ENCODE data around the gene KCNAB1.

The KCNAB1 gene

DNA sequence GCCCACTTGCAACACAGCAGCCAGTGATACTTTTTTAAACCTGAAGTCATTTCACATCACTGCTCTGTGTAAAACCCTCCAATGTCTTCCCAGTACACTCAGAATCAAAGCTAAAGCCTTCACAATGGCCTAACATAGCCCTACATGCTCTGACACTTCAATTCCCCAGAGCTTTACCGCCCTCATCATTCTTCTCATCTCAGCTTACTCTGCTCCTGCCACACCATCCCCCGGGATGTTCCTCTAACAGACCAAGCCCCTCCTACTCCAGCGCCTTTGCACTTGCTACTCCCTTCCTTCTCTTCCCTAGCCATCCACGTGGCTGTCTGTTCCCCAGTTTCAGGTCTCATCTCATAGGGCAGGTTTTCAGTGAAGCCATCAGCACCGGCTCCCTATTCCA lies 240.6 kb downstream of the KCNAB1 start:
- DNase-seq (ENCODE audit: low read depth, low spot score), result no peak

DNA sequence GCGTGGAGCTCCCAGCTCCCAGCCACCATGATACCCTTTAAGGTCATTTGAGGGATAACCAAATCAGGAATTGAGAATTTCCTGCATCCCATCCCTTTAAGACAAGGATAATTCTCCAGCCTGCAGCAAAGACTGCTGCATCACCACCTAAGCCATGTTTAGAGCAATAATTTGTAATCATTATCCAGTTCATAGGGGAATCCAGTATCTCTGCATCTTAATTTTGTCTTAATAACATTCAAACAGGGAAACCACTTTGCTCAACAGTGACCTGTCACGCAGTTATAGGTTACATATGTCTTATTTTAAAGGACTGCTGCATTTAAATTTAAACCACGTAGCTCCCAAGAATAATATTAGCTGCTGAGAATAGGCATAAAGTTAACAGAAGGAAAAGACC lies 246.2 kb downstream of the KCNAB1 start:
- DNase-seq (ENCODE audit: low read depth, low spot score), result no peak

DNA sequence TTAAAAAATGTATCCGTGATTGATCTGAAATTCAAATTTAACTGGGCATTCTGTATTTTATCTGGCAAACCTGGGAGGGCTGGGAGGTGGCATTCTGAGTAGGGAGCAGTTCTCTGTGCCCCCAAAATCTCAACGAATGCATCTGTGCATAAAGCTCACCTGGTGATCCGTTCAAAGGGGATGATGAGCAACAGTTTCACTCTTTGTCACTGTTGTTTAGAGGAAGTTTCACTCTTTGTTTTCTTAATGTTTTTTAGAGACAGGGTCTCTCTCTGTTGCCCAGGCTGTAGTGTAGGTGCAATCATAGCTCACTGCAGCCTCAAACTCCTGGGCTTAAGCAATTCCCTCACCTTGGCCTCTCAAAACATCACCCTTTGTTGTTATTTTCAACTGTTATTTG lies 247.8 kb downstream of the KCNAB1 start:
- DNase-seq (ENCODE audit: low read depth, low spot score), result no peak

DNA sequence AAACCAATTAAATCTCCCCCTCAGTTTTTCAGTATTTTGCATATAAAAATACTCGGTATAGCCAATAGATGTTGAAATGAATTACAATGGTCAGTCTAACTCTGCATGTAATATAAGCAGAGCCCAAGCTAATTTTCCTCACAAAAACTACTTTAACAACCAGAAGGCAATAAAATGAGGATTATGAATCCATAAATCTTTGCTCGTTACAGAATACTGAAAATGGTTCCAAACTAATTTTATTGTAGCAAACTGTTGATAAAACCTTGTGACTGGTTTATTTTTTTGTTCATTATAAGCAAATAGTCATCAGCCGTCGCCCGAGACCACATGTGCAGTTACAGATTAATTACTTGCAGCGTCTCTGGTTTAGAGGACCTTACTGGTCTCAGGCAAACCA lies 251.3 kb downstream of the KCNAB1 start:
- no peak for DNase-seq (ENCODE audit: low read depth, low spot score)

DNA sequence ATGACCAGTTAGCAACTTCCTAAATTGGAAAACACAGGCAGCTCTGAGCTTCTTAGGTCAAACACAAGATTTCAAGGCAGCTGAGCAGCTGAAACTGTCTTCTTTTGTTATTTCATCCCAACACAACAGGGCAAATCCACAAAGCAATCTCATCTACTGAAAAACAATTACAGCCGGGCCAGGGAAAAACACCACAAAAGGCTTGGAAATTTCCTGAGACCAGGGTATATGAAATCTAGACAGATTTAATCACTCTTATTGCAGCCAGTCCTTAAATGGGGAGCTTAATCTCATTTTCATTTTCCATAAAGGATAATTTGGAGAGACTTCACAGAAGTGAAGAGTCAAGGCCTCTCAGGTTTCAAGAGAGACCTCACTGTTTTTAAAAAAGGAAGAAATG lies 252.7 kb downstream of the KCNAB1 start:
- no peak for DNase-seq (ENCODE audit: low read depth, low spot score)

DNA sequence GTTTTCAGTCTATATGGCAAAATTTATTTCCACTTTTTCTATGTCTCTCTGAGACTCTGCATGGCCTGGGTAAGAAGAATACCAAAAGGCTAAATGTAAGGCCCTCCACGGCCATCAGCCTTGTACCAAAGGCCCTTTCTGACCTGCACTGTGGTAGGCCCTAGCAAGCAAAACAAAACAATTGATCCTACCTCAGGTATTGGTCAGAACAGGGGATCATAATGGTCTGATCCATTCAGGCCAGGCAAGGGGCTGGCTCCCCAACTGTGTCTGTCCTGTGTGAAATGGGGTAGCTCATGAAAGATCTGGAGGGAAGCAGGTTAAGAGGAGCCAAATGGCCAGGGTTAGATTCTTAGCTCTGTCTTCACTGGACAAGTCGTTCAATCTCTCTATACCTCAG lies 253.3 kb downstream of the KCNAB1 start:
- DNase-seq (ENCODE audit: low read depth, low spot score), result no peak

DNA sequence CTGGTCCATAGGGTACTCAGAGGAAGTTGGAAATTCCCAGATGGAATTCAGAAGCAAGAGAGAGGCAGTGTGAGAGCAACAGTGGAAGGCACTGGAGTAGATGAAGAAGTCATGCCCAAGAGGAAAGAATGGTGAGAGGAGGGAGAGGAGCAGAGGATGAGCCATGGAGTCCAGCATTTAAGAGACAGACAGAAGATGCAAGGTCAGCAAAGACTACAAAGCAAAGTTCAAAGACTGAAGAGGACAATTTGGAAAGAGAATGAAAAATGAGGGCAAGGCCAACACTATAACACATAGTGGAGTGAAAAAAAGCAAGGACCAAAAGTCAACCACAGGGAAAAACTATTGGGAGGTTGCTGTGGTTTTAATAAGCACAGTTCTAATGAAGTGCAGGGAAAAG lies 255.8 kb downstream of the KCNAB1 start:
- no peak for DNase-seq (ENCODE audit: low read depth, low spot score)

DNA sequence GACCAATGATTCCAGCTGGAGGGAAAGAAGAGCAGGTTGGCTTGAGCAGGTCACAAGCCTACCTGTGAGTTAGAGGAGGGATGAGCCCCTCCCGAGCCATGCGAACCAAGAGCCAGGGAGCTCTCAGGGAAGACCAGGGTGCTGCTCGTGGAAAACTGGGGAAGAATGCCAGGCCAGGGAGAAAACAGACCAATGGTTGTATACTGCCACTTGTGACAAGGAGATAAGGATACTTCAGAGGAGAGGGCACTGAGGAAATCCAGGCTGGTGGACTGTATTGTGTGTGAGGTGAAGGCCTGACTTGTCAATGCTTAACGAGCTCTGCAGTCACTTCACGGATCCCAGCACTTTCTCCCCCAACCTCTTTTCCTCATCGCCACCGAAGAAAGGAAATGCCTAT lies 256.9 kb downstream of the KCNAB1 start:
- no peak for DNase-seq (ENCODE audit: low read depth, low spot score)

DNA sequence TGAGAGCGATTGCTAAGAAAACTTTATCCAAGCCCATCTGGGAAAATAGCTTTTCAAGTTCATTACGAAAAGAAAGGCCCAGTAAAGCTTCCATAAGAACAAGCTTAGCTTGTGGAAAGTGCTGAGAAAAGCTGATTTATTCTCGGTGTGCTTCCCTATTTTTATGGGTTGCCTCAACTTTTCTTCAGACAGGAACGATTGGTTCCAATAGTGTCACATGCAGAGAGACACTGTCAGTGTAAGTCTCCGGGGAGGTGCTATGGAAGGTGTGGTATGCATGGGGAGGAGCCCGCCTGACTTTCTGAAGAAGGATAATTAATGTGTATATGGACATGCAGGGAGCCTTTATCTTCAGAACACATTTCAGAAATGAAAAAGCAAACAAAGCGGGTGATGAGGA lies 257.3 kb downstream of the KCNAB1 start:
- no peak for DNase-seq (ENCODE audit: low read depth, low spot score)

DNA sequence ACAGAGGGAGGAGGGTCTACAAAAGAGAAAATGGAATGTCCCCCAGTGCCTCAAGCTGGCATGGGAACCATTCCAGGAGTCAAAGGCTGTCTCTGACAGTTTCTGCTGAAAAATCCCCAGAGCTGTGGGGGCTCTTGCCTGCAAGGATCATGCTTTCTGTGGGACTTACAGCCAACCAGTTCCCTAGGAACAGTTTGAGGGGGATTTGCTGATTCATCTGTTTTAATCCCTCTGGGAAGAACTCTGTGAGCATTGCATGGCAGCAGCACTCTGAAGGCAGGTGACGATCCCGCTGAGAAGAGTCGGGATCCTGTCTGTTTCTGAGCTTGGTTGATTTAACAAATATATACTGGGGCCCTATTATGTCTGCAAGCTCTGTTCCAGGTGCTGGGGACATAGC lies 258.5 kb downstream of the KCNAB1 start:
- no peak for DNase-seq (ENCODE audit: low read depth, low spot score)

DNA sequence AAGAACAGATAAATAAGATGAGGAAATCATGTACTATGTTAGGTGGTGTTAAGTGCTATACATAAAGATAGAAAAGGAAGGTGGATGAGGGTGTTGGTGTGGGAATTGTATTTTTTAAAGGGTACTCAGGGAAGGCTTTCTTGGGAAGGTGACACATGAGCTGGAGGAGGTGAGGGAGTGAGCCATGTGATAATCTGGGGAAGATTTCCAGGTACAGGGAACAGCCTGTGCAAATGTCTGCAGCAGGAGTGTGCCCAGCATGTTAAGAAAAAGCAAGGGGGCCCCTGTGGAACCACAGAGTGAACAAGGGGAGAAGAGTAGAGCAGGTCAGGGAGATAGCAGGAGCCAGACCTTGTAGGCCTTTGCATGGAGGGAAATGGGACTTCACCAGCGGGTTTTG lies 258.9 kb downstream of the KCNAB1 start:
- DNase-seq (ENCODE audit: low read depth, low spot score), result no peak

DNA sequence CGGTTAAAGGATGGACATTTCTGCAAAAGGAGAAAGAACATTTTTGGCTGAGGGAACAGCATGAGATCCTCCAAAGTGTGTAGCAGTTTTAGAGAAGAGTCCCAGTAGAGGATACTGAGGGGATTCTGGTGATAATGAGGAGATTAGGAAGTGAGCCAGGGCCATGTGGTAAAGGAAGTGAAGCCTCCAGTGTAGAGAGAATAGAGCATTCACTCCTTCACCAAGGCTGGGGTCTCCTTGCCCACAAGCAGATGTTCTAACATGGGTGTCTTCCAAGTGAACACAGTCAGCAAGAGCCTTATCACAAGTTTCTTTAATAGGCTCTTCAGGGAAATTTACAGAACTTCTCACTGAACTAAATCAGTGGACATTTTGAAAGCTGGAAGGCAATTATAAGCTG lies 260.9 kb downstream of the KCNAB1 start:
- no peak for DNase-seq (ENCODE audit: low read depth, low spot score)

DNA sequence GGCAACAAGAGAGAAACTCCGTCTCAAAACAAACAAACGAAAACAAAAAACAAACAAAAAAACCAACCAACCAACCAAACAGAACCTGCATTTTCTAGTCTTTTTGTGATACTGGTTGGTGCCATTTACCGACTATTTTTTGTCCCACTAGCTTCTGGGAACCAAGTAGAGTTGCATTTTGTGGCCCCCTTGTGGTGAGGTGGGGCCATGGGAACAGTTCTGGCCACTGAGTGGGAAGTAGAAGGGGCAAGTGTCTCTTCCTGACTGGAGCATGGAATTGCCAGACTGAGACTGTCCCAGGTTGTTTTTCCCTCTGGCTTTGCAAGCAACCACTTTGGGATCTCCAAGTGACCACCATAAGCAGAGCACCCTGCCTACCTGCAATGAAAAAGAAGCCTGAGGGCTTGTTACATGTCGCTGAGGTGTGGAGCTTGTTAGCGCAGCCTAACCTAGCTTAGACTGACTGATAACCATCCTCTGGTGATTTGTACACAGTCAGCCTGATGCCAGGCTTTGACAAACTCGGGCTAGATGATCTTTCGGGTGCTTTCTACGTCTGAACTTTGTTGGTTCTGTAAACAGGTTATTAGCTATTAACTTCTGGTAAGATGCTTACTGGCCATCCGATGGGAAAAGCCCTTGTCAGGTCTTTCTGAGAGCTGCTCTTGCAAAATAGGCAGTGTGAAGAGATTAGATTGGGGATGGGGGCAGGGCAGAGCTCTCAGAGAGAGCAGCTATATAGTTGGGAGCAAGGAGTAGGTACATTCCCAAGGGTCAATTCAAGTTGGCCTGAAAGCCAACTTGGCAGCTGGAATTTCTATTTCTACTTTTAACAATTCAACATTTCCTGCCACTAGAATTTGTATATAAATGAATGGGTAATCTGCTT lies 262.3 kb downstream of the KCNAB1 start:
- DNase-seq (ENCODE audit: low read depth, low spot score), result peak; percentile 59

DNA sequence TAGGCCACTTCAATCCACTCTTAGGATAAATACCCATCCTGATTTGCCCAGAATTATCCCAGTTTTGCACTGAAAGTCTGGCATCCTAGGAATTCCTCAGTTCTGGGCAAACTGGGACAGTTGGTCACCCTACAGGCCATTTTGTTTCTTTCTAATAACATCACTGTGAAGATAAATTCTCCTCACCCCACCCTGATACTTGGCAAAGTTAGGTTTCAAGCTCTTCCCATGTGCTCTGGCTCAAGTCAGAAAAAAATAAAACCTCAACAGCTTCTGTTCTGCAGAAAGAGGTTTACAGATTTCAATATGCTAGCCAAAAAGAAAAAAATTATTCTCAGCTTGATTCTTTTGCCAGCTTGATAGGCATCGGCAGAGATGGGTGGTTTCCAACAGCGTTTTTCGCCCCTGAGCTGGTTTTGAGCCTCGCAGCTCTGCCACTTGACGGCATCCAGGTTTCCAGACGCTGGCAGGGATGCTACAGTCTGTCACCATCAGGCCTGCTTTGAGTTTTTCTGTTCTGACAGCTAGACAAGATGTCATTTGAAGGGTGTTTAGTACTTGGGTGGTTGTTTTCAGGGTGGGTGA lies 263.2 kb downstream of the KCNAB1 start:
- DNase-seq (ENCODE audit: low read depth, low spot score), result no peak

DNA sequence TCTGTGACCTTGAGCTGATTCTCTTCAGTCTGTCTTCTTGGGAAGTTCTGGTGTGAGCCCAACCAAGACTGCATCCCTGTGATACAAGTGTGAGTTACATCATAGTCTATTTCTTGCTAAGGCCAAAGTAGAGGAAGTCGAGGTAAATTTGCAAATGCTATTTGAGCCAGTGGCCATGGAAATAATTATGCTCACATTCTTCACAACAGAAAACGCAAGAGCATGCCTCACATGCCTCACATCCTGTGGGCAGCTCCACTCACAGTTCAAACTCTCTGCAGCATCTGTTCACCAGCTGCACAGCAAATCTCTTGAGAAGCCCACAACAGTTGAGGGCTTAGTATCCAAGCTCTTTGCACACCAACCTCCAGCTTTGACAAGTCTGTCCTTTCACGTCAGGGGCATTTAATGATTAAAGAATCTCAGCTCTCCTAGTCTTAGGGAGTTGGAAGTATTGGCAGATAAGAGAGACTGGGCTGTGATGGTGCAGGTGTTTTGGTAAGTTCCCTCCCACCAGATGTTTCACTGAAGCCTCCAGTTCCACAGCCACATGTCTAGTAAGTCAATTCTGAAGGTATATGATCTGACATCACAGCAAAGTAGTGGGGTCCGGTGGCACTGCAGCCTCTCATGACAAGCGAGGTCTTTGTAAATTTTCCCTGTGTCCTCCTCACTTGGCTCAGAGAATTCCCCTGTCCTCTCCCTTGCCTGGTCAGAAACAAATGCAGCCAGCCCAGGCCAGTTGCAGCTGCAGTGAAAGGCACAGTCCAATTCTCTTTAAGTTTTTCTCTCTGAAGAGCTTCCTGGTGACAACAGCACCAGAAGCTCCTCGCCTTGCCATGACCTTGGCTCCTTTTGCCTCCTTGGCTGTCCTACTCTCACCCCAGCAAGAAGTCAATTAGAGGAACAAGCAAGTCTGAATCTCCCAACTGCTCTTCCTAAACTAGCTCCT lies 268.4 kb downstream of the KCNAB1 start:
- no peak for DNase-seq (ENCODE audit: low read depth, low spot score)

DNA sequence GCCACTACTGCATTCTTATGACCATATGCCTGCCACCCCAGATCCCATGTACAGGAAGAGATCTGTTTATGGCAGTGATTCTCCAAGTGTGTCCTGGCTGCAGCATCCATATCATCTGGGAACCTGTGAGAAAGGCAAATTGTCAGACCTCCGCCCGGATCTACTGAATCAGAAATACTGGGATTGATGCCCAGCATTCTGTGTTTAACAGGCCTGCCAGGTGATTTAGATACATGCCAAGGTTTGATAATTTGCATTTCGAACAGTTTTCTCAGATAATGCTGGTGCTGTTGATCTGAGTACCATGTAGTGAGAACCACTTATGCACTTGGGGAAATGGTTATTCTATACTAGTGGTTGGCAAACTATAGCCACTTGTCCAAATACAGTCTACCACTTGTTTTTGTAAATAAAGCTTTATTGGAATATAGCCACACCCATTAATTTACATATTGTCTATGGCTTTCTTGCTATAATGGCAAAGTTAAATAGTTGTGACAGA lies 269.1 kb downstream of the KCNAB1 start:
- no peak for DNase-seq (ENCODE audit: low read depth, low spot score)

DNA sequence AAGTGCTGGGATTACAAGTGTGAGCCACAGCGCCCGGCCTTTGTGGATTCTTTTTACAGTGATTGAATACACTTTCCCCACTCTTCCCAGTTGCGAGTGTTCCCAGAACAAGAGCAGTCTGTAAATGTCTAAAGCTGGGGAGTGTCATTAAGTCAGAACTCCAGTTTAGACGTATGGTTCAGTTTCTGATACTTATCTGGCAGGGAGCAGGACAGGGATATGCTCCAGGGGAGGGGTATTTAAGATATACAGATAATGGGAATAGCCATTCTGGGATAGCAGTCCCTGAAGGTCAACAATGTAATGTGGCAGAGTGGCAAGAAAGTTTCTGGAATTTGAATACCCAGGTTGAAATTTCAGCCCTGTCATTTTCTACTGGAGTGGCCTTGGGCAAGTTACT lies 270.5 kb downstream of the KCNAB1 start:
- no peak for DNase-seq (ENCODE audit: low read depth, low spot score)

DNA sequence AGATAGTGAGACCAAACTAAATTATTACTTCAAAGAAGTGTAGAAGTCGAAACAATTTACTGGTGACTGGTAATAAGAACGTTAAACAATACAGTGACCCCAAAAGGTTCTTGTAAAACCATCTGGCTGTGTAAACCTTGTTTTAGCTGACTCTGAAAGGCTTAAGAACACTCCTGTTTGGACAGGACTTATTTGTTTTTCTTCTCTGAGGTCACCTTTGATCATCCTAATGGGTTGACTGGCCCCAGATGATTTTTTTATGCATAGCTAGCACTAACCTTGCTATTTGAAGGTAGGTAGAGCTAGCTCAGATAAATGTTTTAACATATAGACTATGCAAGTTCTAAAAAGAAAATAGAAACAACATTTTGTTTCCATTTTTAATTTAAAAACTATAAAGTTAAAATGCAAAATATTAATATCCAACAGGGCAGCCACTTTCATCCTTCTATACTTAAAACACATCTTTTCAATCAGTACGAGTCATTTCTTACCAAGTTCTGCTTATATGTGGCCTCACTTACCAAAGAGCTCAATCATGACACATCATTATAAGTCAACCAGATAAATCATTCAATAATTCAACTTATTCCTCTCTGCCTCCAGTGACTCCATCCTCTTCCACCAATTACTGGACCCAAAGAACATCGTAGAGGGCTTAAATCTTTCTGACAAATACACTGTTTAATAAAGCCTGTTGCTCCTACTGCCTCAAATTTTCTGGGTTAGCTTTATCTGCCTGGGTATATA lies 275.8 kb downstream of the KCNAB1 start:
- no peak for DNase-seq (ENCODE audit: low read depth, low spot score)

DNA sequence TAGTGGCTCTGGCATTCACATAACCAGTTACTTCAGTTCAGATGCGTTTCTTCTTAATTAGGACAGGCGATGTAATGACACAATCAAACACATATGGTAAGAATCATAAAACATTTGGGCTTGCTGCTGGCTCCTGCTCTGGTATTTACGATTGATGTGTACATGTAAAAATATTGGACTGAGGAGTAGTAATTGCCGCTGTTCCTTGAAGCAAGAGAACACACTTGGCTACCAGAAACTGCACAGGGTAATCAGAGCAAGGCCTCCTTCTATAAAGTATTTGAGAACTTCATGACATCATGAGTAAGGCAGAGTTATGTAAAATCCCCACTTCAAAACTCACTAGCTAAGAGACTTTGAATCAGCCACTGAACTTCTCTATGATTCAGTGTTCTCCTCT lies 276.5 kb downstream of the KCNAB1 start:
- DNase-seq (ENCODE audit: low read depth, low spot score), result no peak

DNA sequence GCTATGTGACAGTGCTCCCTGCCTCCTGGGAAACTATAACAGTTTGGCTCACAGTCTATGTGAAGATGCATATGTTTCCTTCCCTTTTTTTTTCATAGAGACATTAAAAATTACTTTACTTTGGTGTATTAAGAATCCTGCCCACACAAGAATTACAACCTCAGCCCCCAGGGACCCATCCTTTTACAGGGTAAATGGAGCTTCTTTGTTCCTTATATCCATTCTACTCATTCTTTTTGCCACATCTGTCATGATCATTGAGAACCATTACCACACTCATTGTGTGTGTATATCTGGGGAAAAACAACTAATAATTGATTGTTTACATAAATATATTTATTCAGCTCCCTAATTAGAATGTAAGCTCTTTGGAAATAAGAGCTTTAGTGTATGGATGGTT lies 277.2 kb downstream of the KCNAB1 start:
- no peak for DNase-seq (ENCODE audit: low read depth, low spot score)

DNA sequence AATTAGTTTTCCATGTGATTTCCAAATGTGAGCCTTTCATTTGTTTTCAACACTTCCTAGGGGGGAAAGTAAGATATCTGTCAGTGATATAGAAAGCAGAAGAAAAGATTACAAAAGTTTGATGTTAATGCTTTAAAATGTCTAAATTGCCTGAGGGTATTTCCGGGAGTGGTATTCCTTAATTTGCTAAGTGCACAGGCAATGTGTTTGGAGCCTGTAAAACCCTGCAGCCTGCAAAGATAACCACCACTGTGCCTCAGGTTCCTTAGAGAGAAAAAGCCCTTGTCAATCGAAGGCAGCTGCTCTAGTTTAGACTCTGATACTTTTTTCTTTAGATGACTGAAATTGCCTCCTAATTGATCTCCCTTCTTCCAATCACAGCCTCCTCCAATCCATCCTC lies 279.7 kb downstream of the KCNAB1 start:
- DNase-seq (ENCODE audit: low read depth, low spot score), result no peak

Measured in ELF-1 (cell line).